Naive thymus-derived CD4-positive, alpha-beta T cell (primary cell): ENCODE data around the gene RABEP1. TPM values are rescaled to one million over a fixed set of nuclear protein-coding genes. Genes with fewer than 3 reads are reported as not detected.

ENCODE experiments used
- ATAC-seq: fragments of 150-1000 bp; cut with Tn5 transposase; 2 replicates; pipeline ENCODE4 v1.10.0; 2021; ENCODE audit warnings: mild to moderate bottlenecking, moderate library complexity
- CTCF ChIA-PET: fragments of 350-600 bp; sonication (Branson Sonifier 250); formaldehyde crosslinking; loops from one replicate; lab custom pipeline; 2021; ENCODE audit warnings: antibody characterized with exemption; lab: Charles Lee
- POLR2A ChIA-PET: fragments of 350-600 bp; sonication (Branson Sonifier 250); formaldehyde crosslinking; loops from one replicate; lab custom pipeline; 2021; ENCODE audit warnings: antibody characterized with exemption, inconsistent platforms; lab: Charles Lee
- DNase-seq, 9 donors: peaks; one replicate each; pipeline versions ENCODE4 v3.0.0 to v3.0.0-alpha.2; 2020 to 2022; ENCODE audit warnings: mixed read lengths in 1 of 9
- H3K27ac ChIP-seq: one replicate; pipeline ENCODE4 v1.7.0; 2013; ENCODE audit warnings: mild to moderate bottlenecking, low read depth, low read length, moderate library complexity
- H3K27me3 ChIP-seq, 2 donors: one replicate each; pipeline ENCODE4 v1.7.0; 2013; ENCODE audit warnings: low read length in 2 of 2, mild to moderate bottlenecking in 2 of 2, moderate library complexity in 2 of 2; ENCODE audit not compliant: control insufficient read depth in 2 of 2, insufficient read depth in 2 of 2
- H3K36me3 ChIP-seq, 3 experiments: 1 replicate in 2 of 3; 2 replicates in 1 of 3; pipeline ENCODE4 v1.7.0; 2013; ENCODE audit warnings: low read length in 3 of 3, mild to moderate bottlenecking in 3 of 3, moderate library complexity in 1 of 3; ENCODE audit not compliant: insufficient read depth in 3 of 3, control insufficient read depth in 2 of 3
- H3K4me1 ChIP-seq, 2 donors: one replicate each; pipeline ENCODE4 v1.7.0; 2013; ENCODE audit warnings: low read length in 2 of 2, mild to moderate bottlenecking in 2 of 2, moderate library complexity in 1 of 2; ENCODE audit not compliant: control insufficient read depth in 2 of 2, insufficient read depth in 2 of 2
- H3K4me3 ChIP-seq: 2 replicates; pipeline ENCODE4 v1.7.0; 2013; ENCODE audit warnings: mild to moderate bottlenecking, low read length
- H3K9me3 ChIP-seq, 3 experiments: 1 replicate in 2 of 3; 2 replicates in 1 of 3; pipeline ENCODE4 v1.7.0; 2013; ENCODE audit warnings: low read length in 3 of 3; ENCODE audit not compliant: control insufficient read depth in 2 of 3
- H3K27ac Mint-ChIP-seq, 9 donors: one replicate each; pipeline ENCODE4 v1.8.0; 2020 to 2022; ENCODE audit warnings: mixed read lengths in 9 of 9, mild to moderate bottlenecking in 8 of 9, moderate library complexity in 5 of 9, inconsistent platforms in 2 of 9
- H3K27me3 Mint-ChIP-seq, 5 donors: one replicate each; pipeline ENCODE4 v1.8.0; 2021 to 2022; ENCODE audit warnings: mixed read lengths in 5 of 5, mild to moderate bottlenecking in 1 of 5
- H3K36me3 Mint-ChIP-seq, 5 donors: one replicate each; pipeline ENCODE4 v1.8.0; 2020 to 2022; ENCODE audit warnings: mixed read lengths in 5 of 5, mild to moderate bottlenecking in 3 of 5, inconsistent platforms in 1 of 5
- H3K4me1 Mint-ChIP-seq, 7 donors: one replicate each; pipeline ENCODE4 v1.8.0; 2020 to 2022; ENCODE audit warnings: mixed read lengths in 7 of 7, mild to moderate bottlenecking in 3 of 7, inconsistent platforms in 1 of 7
- H3K4me3 Mint-ChIP-seq, 10 donors: one replicate each; pipeline ENCODE4 v1.8.0; 2020 to 2022; ENCODE audit warnings: mild to moderate bottlenecking in 10 of 10, mixed read lengths in 10 of 10, moderate library complexity in 6 of 10, inconsistent platforms in 2 of 10
- H3K9me3 Mint-ChIP-seq, 11 donors: one replicate each; pipeline ENCODE4 v1.8.0; 2020 to 2022; ENCODE audit warnings: mixed read lengths in 11 of 11, mild to moderate bottlenecking in 4 of 11, inconsistent platforms in 1 of 11, moderate library complexity in 1 of 11
- intact Hi-C, 2 donors: fragments of 100-400 bp; cut with micrococcal nuclease; formaldehyde crosslinking; loops; one replicate each; pipeline ENCODE4 v1.15.1; 2023
- polyA plus RNA-seq, 2 donors: library from polyadenylated mRNA; unstranded; fragments of 300-500 nt; fragmentation: Illumina TruSeq; gene quantifications; one replicate each; pipeline ENCODE4 v1.2.3, GENCODE V29; 2021
- total RNA-seq, 6 experiments: library from RNA in 5 of 6; stranded (reverse) in 5 of 6; gene quantifications; 1 replicate in 5 of 6; 2 replicates in 1 of 6; pipeline ENCODE4 v1.2.3 and lab custom pipeline; 2021 to 2026

Gene RABEP1
- total and polyA plus RNA-seq, 7 experiments from 2014 or later, result 26.2 to 58.5 (median 41.2) TPM

GRCh38 chr17:5309851-5310250, 27.8 kb downstream of the RABEP1 start:
- Mint-ChIP-seq H3K4me1 (peaks cover 15 to 38% (median 25%) of the 10 kb centered on the region in 7 donors), H3K4me3 (no peak overlapping the region), H3K27ac (no peak overlapping the region), H3K36me3 (peaks cover 0 to 36% (median 13%) of the 10 kb centered on the region in 5 donors), H3K27me3 (no peaks in the 10 kb centered on the region), H3K9me3 (no peaks in the 10 kb centered on the region)
- H3K27ac ChIP-seq, result no peak overlapping the region
- CTCF ChIA-PET, result interaction anchor here (0.6 to 1.7 kb wide), 4 partner anchors 28 to 181 kb away, joined by 3 to 5 read pairs (median 3); partner anchors contain the start of gene RABEP1
- H3K9me3 ChIP-seq, result no peaks in the 10 kb centered on the region
- peaks cover 0 to 27% (median 0%) of the 10 kb centered on the region in 3 experiments for H3K36me3 ChIP-seq
- ATAC-seq, result no peak
- DNase-seq, result no peak
- H3K27me3 ChIP-seq, result no peaks in the 10 kb centered on the region
- POLR2A ChIA-PET, result interaction anchor here (0.7 to 1.0 kb wide), 2 partner anchors 14 to 119 kb away, joined by 3 to 10 read pairs; partner anchors contain the start of gene ZNF594
- peaks cover 0 to 9% of the 10 kb centered on the region in 2 donors for H3K4me1 ChIP-seq
- intact Hi-C loops, result no loop called here
- no peak overlapping the region for H3K4me3 ChIP-seq

- Mint-ChIP-seq H3K9me3 (peaks cover 0 to 12% (median 6%) of the 10 kb centered on the region in 11 donors), H3K4me1 (peaks cover 19 to 52% (median 43%) of the 10 kb centered on the region in 7 donors), H3K27ac (peak overlapping the region in 1 of 9 donors; percentile 14), H3K27me3 (no peaks in the 10 kb centered on the region), H3K36me3 (peaks cover 10 to 18% (median 15%) of the 10 kb centered on the region in 5 donors), H3K4me3 (no peak overlapping the region)
- no peak overlapping the region for H3K27ac ChIP-seq
- intact Hi-C loops, result no loop called here
- H3K4me3 ChIP-seq, result no peak overlapping the region
- no peak for DNase-seq
- no peak for ATAC-seq
- H3K4me1 ChIP-seq, result peaks cover 4 to 8% of the 10 kb centered on the region in 2 donors
- ChIA-PET CTCF (interaction anchor here (0.6 kb wide), 1 partner anchor 17 kb away, joined by 4 read pairs; no protein-coding TSS in a partner anchor), POLR2A (no interaction called here)
- H3K9me3 ChIP-seq, result peaks cover 0 to 5% (median 0%) of the 10 kb centered on the region in 3 experiments
- no peaks in the 10 kb centered on the region for H3K27me3 ChIP-seq
- H3K36me3 ChIP-seq, result no peaks in the 10 kb centered on the region
These were observed 43.8 kb downstream of the RABEP1 start for GRCh38 chr17:5325851-5326250.

- H3K9me3 Mint-ChIP-seq, result no peaks in the 10 kb centered on the region
- H3K4me1 Mint-ChIP-seq, result peaks cover 16 to 43% (median 36%) of the 10 kb centered on the region in 7 donors
- no peaks in the 10 kb centered on the region for H3K27me3 Mint-ChIP-seq
- Histone ChIP-seq H3K4me1 (peaks cover 4 to 8% of the 10 kb centered on the region in 2 donors), H3K9me3 (no peaks in the 10 kb centered on the region), H3K4me3 (no peak overlapping the region), H3K36me3 (peaks cover 0 to 21% (median 3%) of the 10 kb centered on the region in 3 experiments), H3K27me3 (no peaks in the 10 kb centered on the region), H3K27ac (no peak overlapping the region)
- peaks cover 0 to 19% (median 6%) of the 10 kb centered on the region in 5 donors for H3K36me3 Mint-ChIP-seq
- intact Hi-C loops, result no loop called here
- peak; percentile 47 for ATAC-seq
- CTCF ChIA-PET, result no interaction called here
- H3K27ac Mint-ChIP-seq, result peak overlapping the region in 8 of 9 donors; percentile 53 to 85 (median 70)
- POLR2A ChIA-PET, result interaction anchor here (1.4 kb wide), 1 partner anchor 9 kb away, joined by 3 read pairs; no protein-coding TSS in a partner anchor
- H3K4me3 Mint-ChIP-seq, result peak overlapping the region in 7 of 10 donors; percentile 1 to 45 (median 24)
- DNase-seq, result peak in 3 of 9 donors; percentile 9 to 22 (median 10)
These were observed 47.9 kb downstream of the RABEP1 start for GRCh38 chr17:5329784-5330557.

GRCh38 chr17:5330981-5331380, 48.9 kb downstream of the RABEP1 start:
- no peaks in the 10 kb centered on the region for H3K9me3 ChIP-seq
- DNase-seq (no peak), ATAC-seq (no peak)
- intact Hi-C loops, result no loop called here
- H3K9me3 Mint-ChIP-seq, result no peaks in the 10 kb centered on the region
- POLR2A ChIA-PET, result no interaction called here
- no peak overlapping the region for H3K27ac ChIP-seq
- H3K4me3 Mint-ChIP-seq, result no peak overlapping the region
- CTCF ChIA-PET, result no interaction called here
- H3K4me1 Mint-ChIP-seq, result peaks cover 19 to 45% (median 36%) of the 10 kb centered on the region in 7 donors
- peak overlapping the region in 4 of 9 donors; percentile 8 to 85 (median 50) for H3K27ac Mint-ChIP-seq
- no peaks in the 10 kb centered on the region for H3K27me3 ChIP-seq
- peaks cover 0 to 27% (median 3%) of the 10 kb centered on the region in 3 experiments for H3K36me3 ChIP-seq
- peaks cover 4 to 8% of the 10 kb centered on the region in 2 donors for H3K4me1 ChIP-seq
- H3K27me3 Mint-ChIP-seq, result no peaks in the 10 kb centered on the region
- H3K36me3 Mint-ChIP-seq, result peaks cover 0 to 27% (median 12%) of the 10 kb centered on the region in 5 donors
- H3K4me3 ChIP-seq, result no peak overlapping the region

- H3K4me1 ChIP-seq, result peaks cover 4 to 8% of the 10 kb centered on the region in 2 donors
- no peak for DNase-seq
- H3K27me3 Mint-ChIP-seq, result no peaks in the 10 kb centered on the region
- intact Hi-C loops, result no loop called here
- H3K27me3 ChIP-seq, result no peaks in the 10 kb centered on the region
- peaks cover 0 to 31% (median 6%) of the 10 kb centered on the region in 3 experiments for H3K36me3 ChIP-seq
- no peak overlapping the region for H3K4me3 ChIP-seq
- H3K27ac Mint-ChIP-seq, result peak overlapping the region in 1 of 9 donors; percentile 45
- no peak overlapping the region for H3K27ac ChIP-seq
- CTCF ChIA-PET, result no interaction called here
- H3K9me3 Mint-ChIP-seq, result no peaks in the 10 kb centered on the region
- POLR2A ChIA-PET, result no interaction called here
- ATAC-seq, result no peak
- H3K4me3 Mint-ChIP-seq, result no peak overlapping the region
- no peaks in the 10 kb centered on the region for H3K9me3 ChIP-seq
- H3K36me3 Mint-ChIP-seq, result peaks cover 0 to 27% (median 12%) of the 10 kb centered on the region in 5 donors
- peaks cover 15 to 40% (median 31%) of the 10 kb centered on the region in 7 donors for H3K4me1 Mint-ChIP-seq
These were observed 49.4 kb downstream of the RABEP1 start for GRCh38 chr17:5331506-5331905.

GRCh38 chr17:5344914-5345313, 62.8 kb downstream of the RABEP1 start:
- Mint-ChIP-seq H3K27me3 (no peaks in the 10 kb centered on the region), H3K9me3 (no peaks in the 10 kb centered on the region), H3K36me3 (peaks cover 4 to 26% (median 7%) of the 10 kb centered on the region in 5 donors), H3K27ac (peak overlapping the region in 3 of 9 donors; percentile 35 to 81 (median 39)), H3K4me1 (no peaks in the 10 kb centered on the region), H3K4me3 (no peak overlapping the region)
- H3K9me3 ChIP-seq, result no peaks in the 10 kb centered on the region
- POLR2A ChIA-PET, result interaction anchor here (0.7 kb wide), 1 partner anchor 234 kb away, joined by 6 read pairs; no protein-coding TSS in a partner anchor
- intact Hi-C loops, result no loop called here
- CTCF ChIA-PET, result interaction anchor here (0.7 kb wide), 1 partner anchor 143 kb away, joined by 3 read pairs; no protein-coding TSS in a partner anchor
- H3K27me3 ChIP-seq, result no peaks in the 10 kb centered on the region
- no peak for ATAC-seq
- no peak overlapping the region for H3K4me3 ChIP-seq
- no peak for DNase-seq
- H3K27ac ChIP-seq, result no peak overlapping the region
- H3K36me3 ChIP-seq, result peaks cover 0 to 39% (median 13%) of the 10 kb centered on the region in 3 experiments
- no peaks in the 10 kb centered on the region for H3K4me1 ChIP-seq
